H1 (cell line): ENCODE data around the gene C16orf95. TPM values are rescaled to one million over a fixed set of nuclear protein-coding genes. Genes with fewer than 3 reads are reported as not detected.

ENCODE experiments used
- CTCF ChIA-PET: fragments of 300-600 bp; sonication (Branson Sonifier 250); formaldehyde crosslinking; loops from one replicate; lab custom pipeline; 2021; ENCODE audit not compliant: partially characterized antibody; lab: Charles Lee
- POLR2A ChIA-PET: fragments of 300-600 bp; sonication (Branson Sonifier 250); formaldehyde crosslinking; loops from one replicate; lab custom pipeline; 2021; ENCODE audit warnings: inconsistent platforms; ENCODE audit not compliant: partially characterized antibody; lab: Charles Lee
- DNase-seq, 2 experiments: peaks; one replicate each; pipeline versions ENCODE4 v3.0.0 to v3.0.0-alpha.2; 2010 to 2022; ENCODE audit warnings: low spot score in 2 of 2, low read depth in 1 of 2, mixed read lengths in 1 of 2
- FAIRE-seq: peaks from 2 replicates; lab custom pipeline; 2011; peaks lifted over from hg19 to GRCh38; lab: Jason Lieb, UNC
- H2AFZ ChIP-seq: 2 replicates; pipeline ENCODE4 v1.8.1; 2012; ENCODE audit warnings: low read length, inconsistent platforms
- H2AK5ac ChIP-seq: 2 replicates; pipeline ENCODE4 v1.6.1; 2013; ENCODE audit warnings: low read depth, low read length
- H2BK120ac ChIP-seq: replicated peaks from 2 replicates; pipeline ENCODE3; 2013; ENCODE audit warnings: low read depth, low read length, inconsistent platforms
- H2BK12ac ChIP-seq: 2 replicates; pipeline ENCODE4 v1.6.1; 2013; ENCODE audit warnings: low read depth, low read length
- H2BK15ac ChIP-seq: 2 replicates; pipeline ENCODE4 v1.6.1; 2013; ENCODE audit warnings: low read length
- H2BK20ac ChIP-seq: 2 replicates; pipeline ENCODE4 v1.6.1; 2013; ENCODE audit warnings: low read length
- H2BK5ac ChIP-seq: 2 replicates; pipeline ENCODE4 v1.6.1; 2013; ENCODE audit warnings: low read depth, low read length
- H3K14ac ChIP-seq: 2 replicates; pipeline ENCODE4 v1.6.1; 2013; ENCODE audit warnings: inconsistent platforms; ENCODE audit not compliant: insufficient read length
- H3K18ac ChIP-seq: 2 replicates; pipeline ENCODE4 v1.6.1; 2013; ENCODE audit warnings: low read length; ENCODE audit errors: extremely low read depth
- H3K23ac ChIP-seq: 2 replicates; pipeline ENCODE4 v1.6.1; 2013; ENCODE audit warnings: inconsistent platforms; ENCODE audit not compliant: insufficient read length
- H3K23me2 ChIP-seq: 2 replicates; pipeline ENCODE4 v1.6.1; 2013; ENCODE audit warnings: low read depth, low read length
- H3K27ac ChIP-seq: 2 replicates; pipeline ENCODE4 v1.6.1; 2011; ENCODE audit warnings: low read depth, low read length, inconsistent platforms
- H3K27me3 ChIP-seq, 4 experiments: replicated peaks in 1 of 4; 1 replicate in 1 of 4; 2 replicates in 3 of 4; pipeline versions ENCODE4 v1.6.1 to v1.8.1; 2011 to 2013; ENCODE audit warnings: low read length in 3 of 4, mild to moderate bottlenecking in 3 of 4, inconsistent platforms in 2 of 4, mixed read lengths in 2 of 4, moderate library complexity in 1 of 4; ENCODE audit not compliant: control insufficient read depth in 3 of 4, insufficient read depth in 3 of 4; ENCODE audit errors: extremely low read depth in 1 of 4
- H3K36me3 ChIP-seq, 4 experiments: 2 replicates each; pipeline versions ENCODE4 v1.6.1 to v1.8.1; 2011 to 2013; ENCODE audit warnings: mild to moderate bottlenecking in 4 of 4, low read length in 3 of 4, moderate library complexity in 2 of 4, control low read depth in 1 of 4, inconsistent platforms in 1 of 4; ENCODE audit not compliant: insufficient read depth in 4 of 4, control insufficient read depth in 2 of 4
- H3K4ac ChIP-seq: replicated peaks from 2 replicates; pipeline ENCODE3; 2013; ENCODE audit warnings: low read length, low read depth, mixed read lengths, inconsistent platforms; ENCODE audit not compliant: insufficient read length
- H3K4me1 ChIP-seq, 4 experiments: replicated peaks in 1 of 4; 1 replicate in 1 of 4; 2 replicates in 3 of 4; pipeline versions ENCODE4 v1.6.1 to v1.8.1; 2011 to 2013; ENCODE audit warnings: low read length in 3 of 4, inconsistent platforms in 2 of 4, mixed read lengths in 1 of 4; ENCODE audit not compliant: insufficient read depth in 4 of 4, control insufficient read depth in 3 of 4
- H3K4me2 ChIP-seq, 2 experiments: 2 replicates each; pipeline versions ENCODE4 v1.6.1 to v1.8.1; 2011 to 2013; ENCODE audit warnings: low read depth in 2 of 2, low read length in 2 of 2, control low read depth in 1 of 2, inconsistent platforms in 1 of 2, mild to moderate bottlenecking in 1 of 2; ENCODE audit not compliant: insufficient read depth in 1 of 2
- H3K4me3 ChIP-seq, 4 experiments: fragments of 200-600, 300-600 bp in 1 of 4; sonication (generic), shearing (Covaris generic), sonication (Bioruptor Twin) in 1 of 4; 2 replicates each; pipeline versions ENCODE4 v1.5.1 to v1.8.1; 2011 to 2016; ENCODE audit warnings: low read length in 4 of 4, low read depth in 3 of 4, control low read depth in 2 of 4, inconsistent platforms in 2 of 4, mild to moderate bottlenecking in 2 of 4, mixed read lengths in 1 of 4, moderate library complexity in 1 of 4; ENCODE audit not compliant: insufficient read depth in 2 of 4; ENCODE audit errors: extremely low read depth in 1 of 4
- H3K56ac ChIP-seq: replicated peaks from 2 replicates; pipeline ENCODE3; 2013; ENCODE audit warnings: low read depth, mild to moderate bottlenecking, mixed read lengths, low read length, inconsistent platforms; ENCODE audit not compliant: insufficient read length
- H3K79me1 ChIP-seq: 2 replicates; pipeline ENCODE4 v1.6.1; 2013; ENCODE audit warnings: low read depth, low read length, control low read depth
- H3K79me2 ChIP-seq, 2 experiments: 2 replicates each; pipeline versions ENCODE4 v1.6.1 to v1.8.1; 2012 to 2013; ENCODE audit warnings: low read length in 2 of 2, mild to moderate bottlenecking in 2 of 2, inconsistent platforms in 1 of 2; ENCODE audit not compliant: insufficient read depth in 2 of 2, control insufficient read depth in 1 of 2
- H3K9ac ChIP-seq, 4 experiments: replicated peaks in 1 of 4; 1 replicate in 1 of 4; 2 replicates in 3 of 4; pipeline versions ENCODE4 v1.6.1 to v1.8.1; 2011 to 2013; ENCODE audit warnings: low read depth in 3 of 4, low read length in 3 of 4, control low read depth in 2 of 4, mild to moderate bottlenecking in 2 of 4, moderate library complexity in 2 of 4, inconsistent platforms in 1 of 4; ENCODE audit errors: extremely low read depth in 1 of 4
- H3K9me3 ChIP-seq, 2 experiments: 2 replicates each; pipeline versions ENCODE4 v1.6.1 to v1.8.1; 2012 to 2013; ENCODE audit warnings: mild to moderate bottlenecking in 2 of 2, moderate library complexity in 2 of 2, control low read depth in 1 of 2, inconsistent platforms in 1 of 2, low read depth in 1 of 2, low read length in 1 of 2, mixed read lengths in 1 of 2; ENCODE audit not compliant: insufficient read depth in 2 of 2
- H4K20me1 ChIP-seq, 2 experiments: replicated peaks in 1 of 2; 2 replicates each; pipeline versions ENCODE3 to v1.8.1; 2011 to 2013; ENCODE audit warnings: inconsistent platforms in 2 of 2, low read length in 2 of 2, mild to moderate bottlenecking in 1 of 2; ENCODE audit not compliant: insufficient read depth in 2 of 2, control insufficient read depth in 1 of 2
- H4K5ac ChIP-seq: 2 replicates; pipeline ENCODE4 v1.6.1; 2013; ENCODE audit warnings: low read length, low read depth, mixed read lengths, inconsistent platforms; ENCODE audit not compliant: insufficient read length
- H4K8ac ChIP-seq: 2 replicates; pipeline ENCODE4 v1.8.0; 2013; ENCODE audit warnings: mild to moderate bottlenecking, moderate library complexity, low read length, inconsistent platforms; ENCODE audit not compliant: insufficient read depth; ENCODE audit errors: extremely low read depth
- H4K91ac ChIP-seq: replicated peaks from 2 replicates; pipeline ENCODE3; 2013; ENCODE audit warnings: low read length, mixed read lengths, inconsistent platforms; ENCODE audit not compliant: insufficient read length
- BRCA1 ChIP-seq: IDR thresholded peaks from 2 replicates; pipeline ENCODE4 v1.6.1; 2012; ENCODE audit warnings: low read depth, low read length, improper control_type of control experiment
- CBX8 ChIP-seq: fragments of 300-800, 300-1000 bp; sonication (generic); IDR thresholded peaks from 2 replicates; pipeline ENCODE4 v1.7.1; 2016; ENCODE audit warnings: low read depth, low read length, borderline replicate concordance
- CHD1 ChIP-seq: IDR thresholded peaks from 2 replicates; pipeline ENCODE4 v1.6.1; 2012; ENCODE audit warnings: low read depth, low read length, improper control_type of control experiment
- JUND ChIP-seq: IDR thresholded peaks from 2 replicates; pipeline ENCODE4 v1.6.1; 2011; ENCODE audit warnings: mild to moderate bottlenecking, improper control_type of control experiment, low read length
- KDM4A ChIP-seq: IDR thresholded peaks from one replicate; pipeline ENCODE4 v1.7.1; 2012; ENCODE audit warnings: low read depth, mild to moderate bottlenecking, moderate library complexity, low read length, inconsistent platforms; ENCODE audit not compliant: severe bottlenecking
- NRF1 ChIP-seq: IDR thresholded peaks from 2 replicates; pipeline ENCODE4 v1.6.1; 2011; ENCODE audit warnings: mild to moderate bottlenecking, low read depth, low read length, improper control_type of control experiment
- SP2 ChIP-seq: IDR thresholded peaks from 2 replicates; pipeline ENCODE4 v1.6.1; 2012; ENCODE audit warnings: mild to moderate bottlenecking, low read length, inconsistent platforms
- SRF ChIP-seq: IDR thresholded peaks from 2 replicates; pipeline ENCODE4 v1.6.1; 2011; ENCODE audit warnings: mild to moderate bottlenecking, low read depth, low read length, moderate library complexity
- TAF1 ChIP-seq: IDR thresholded peaks from 2 replicates; pipeline ENCODE4 v1.6.1; 2011; ENCODE audit warnings: mild to moderate bottlenecking, low read depth, low read length
- TBP ChIP-seq: IDR thresholded peaks from 2 replicates; pipeline ENCODE4 v1.6.1; 2011; ENCODE audit warnings: low read depth, low read length, improper control_type of control experiment
- TCF12 ChIP-seq: IDR thresholded peaks from 2 replicates; pipeline ENCODE4 v1.6.1; 2011; ENCODE audit warnings: low read depth, mild to moderate bottlenecking, low read length
- ZNF274 ChIP-seq: IDR thresholded peaks from 2 replicates; pipeline ENCODE4 v1.7.0; 2012; ENCODE audit warnings: low read length, borderline replicate concordance; ENCODE audit errors: extremely low read depth
- WGBS, 2 experiments: shearing (Covaris generic) in 1 of 2; methylation state at CpG; one replicate each; pipeline versions ENCODE4 v1.1.6 to v1.1.7; 2013 to 2015; ENCODE audit warnings: low lambda C conversion rate in 2 of 2, mixed read lengths in 2 of 2, inconsistent platforms in 1 of 2, low coverage in 1 of 2, missing lambda C conversion rate in 1 of 2; ENCODE audit not compliant: insufficient replicate concordance in 2 of 2, insufficient coverage in 1 of 2, insufficient read length in 1 of 2; ENCODE audit errors: extremely low coverage in 1 of 2, missing lambda C conversion rate in 1 of 2; 5-methylcytosine and 5-hydroxymethylcytosine counted together
- polyA plus RNA-seq, 7 experiments: library from polyadenylated mRNA; depleted of rRNA in 3 of 7; stranded (reverse) in 5 of 7; unstranded in 2 of 7; fragments of >200 nt in 5 of 7; fragments of 200-250 nt in 2 of 7; gene quantifications; 1 replicate in 5 of 7; 2 replicates in 1 of 7; 4 replicates in 1 of 7; pipeline versions ENCODE4 v1.2.1 to v1.2.3, GENCODE V29; 2011 to 2013; ENCODE audit warnings: missing spikeins in 2 of 7, mixed read lengths in 2 of 7
- total RNA-seq: library from RNA; stranded (reverse); fragmentation: NEBNext Ultra II Directional; extraction: Animal tissue kit (Norgen Biotek cat#: 25700); gene quantifications from 2 replicates; pipeline ENCODE4 v1.2.1, GENCODE V29; 2021

C16orf95 gene
- total and polyA plus RNA-seq, 2 of the 8 experiments (the other 6 are each of a cell fraction or from before 2014, with no cell fraction given), result 5.0 to 5.4 TPM

DNA sequence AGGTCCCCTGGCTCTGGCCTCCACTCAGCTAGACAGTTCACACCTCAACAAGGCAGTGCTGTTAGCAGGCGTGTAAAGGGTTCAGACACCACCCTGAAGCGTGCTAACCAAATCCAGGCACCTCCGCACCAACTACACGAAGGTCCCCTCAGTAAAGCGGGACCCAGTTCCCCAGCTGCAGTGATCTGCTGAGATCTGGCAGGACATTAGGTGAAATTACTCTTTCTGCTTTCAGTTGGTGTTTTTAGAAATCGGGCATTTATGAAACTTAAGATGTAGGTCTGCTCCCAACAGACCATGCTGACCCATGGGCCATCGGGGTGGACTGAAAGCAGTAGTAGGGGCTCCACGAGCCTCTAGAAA is 39.3 kb upstream of the C16orf95 start:
- TF ChIP-seq KDM4A (no peak), CHD1 (no peak), TAF1 (no peak), CBX8 (no peak), TBP (no peak), ZNF274 (no peak), SP2 (no peak), TCF12 (no peak), BRCA1 (no peak), SRF (no peak), NRF1 (no peak), JUND (no peak)
- TF ChIP-seq, all 59 proteins: peak for 0
- FAIRE-seq, result no peak
- CTCF ChIA-PET, result interaction anchor here (0.6 to 1.2 kb wide), 5 partner anchors 8 to 60 kb away, joined by 3 to 4 read pairs (median 3); no protein-coding TSS in a partner anchor

More for the DNA sequence above, 39.3 kb upstream of the C16orf95 start:
- H3K4me1 ChIP-seq, result no peaks in the 10 kb centered on the region
- H3K23me2 ChIP-seq, result no peaks in the 10 kb centered on the region
- H3K4ac ChIP-seq, result no peak overlapping the region
- H4K91ac ChIP-seq, result no peak overlapping the region
- no peaks in the 10 kb centered on the region for H3K27me3 ChIP-seq
- no peaks in the 10 kb centered on the region for H3K9me3 ChIP-seq
- H3K79me2 ChIP-seq, result no peaks in the 10 kb centered on the region
- H3K36me3 ChIP-seq, result peaks cover 0 to 17% (median 7%) of the 10 kb centered on the region in 4 experiments; a peak in 4 of 8 replicates
- no peak overlapping the region for H2BK20ac ChIP-seq
- DNase-seq, result no peak
- peaks cover 3 to 19% of the 10 kb centered on the region in 2 experiments for H4K20me1 ChIP-seq
- 91% methylated on average over 8 of the region's 8 CpGs; no CpG with 5 or more reads in 1 of the 2 experiments for whole genome bisulfite sequencing, 2 experiments
- no peak overlapping the region for H3K9ac ChIP-seq
- no peak overlapping the region for H2AFZ ChIP-seq
- no peak overlapping the region for H3K27ac ChIP-seq
- H3K4me2 ChIP-seq, result no peak overlapping the region
- H3K23ac ChIP-seq, result no peak overlapping the region
- no peak overlapping the region for H4K8ac ChIP-seq
- no peak overlapping the region for H2BK15ac ChIP-seq
- H3K79me1 ChIP-seq, result peaks cover 10% of the 10 kb centered on the region
- H3K56ac ChIP-seq, result no peak overlapping the region
- H2AK5ac ChIP-seq, result no peak overlapping the region
- no peak overlapping the region for H2BK5ac ChIP-seq
- no peak overlapping the region for H4K5ac ChIP-seq
- no peak overlapping the region for H3K4me3 ChIP-seq
- no peak overlapping the region for H3K14ac ChIP-seq
- H3K18ac ChIP-seq, result no peak overlapping the region
- H2BK120ac ChIP-seq, result no peak overlapping the region
- POLR2A ChIA-PET, result no interaction called here
- no peak overlapping the region for H2BK12ac ChIP-seq
